Left forelimb (tissue), 1 donor: Measurements from ENCODE around the gene ACBD6.

ENCODE experiments used
- DNase-seq: peaks from one replicate; pipeline ENCODE4 v3.0.0-alpha.2; 2018; ENCODE audit warnings: low spot score

The ACBD6 gene

DNA sequence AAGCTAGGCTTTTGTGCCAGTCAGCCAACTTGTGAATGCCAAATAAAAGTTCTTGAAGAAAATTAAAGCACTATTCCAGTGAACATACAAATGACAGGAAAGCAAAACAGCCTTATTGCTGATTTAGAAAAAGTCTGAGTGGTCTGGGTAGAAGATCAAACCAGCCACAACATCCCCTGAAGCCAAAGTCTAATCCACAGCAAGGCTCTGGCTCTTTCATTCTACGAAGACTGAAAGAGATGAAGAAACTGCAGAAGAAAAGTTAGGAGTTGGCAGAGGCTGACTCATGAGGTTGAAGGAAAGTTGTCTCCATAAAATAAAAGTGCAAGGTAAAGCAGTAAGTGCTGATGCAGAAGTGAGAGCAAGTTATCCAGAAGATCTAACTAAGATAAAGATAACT lies 206.4 kb downstream of the ACBD6 start:
- DNase-seq = no peak

DNA sequence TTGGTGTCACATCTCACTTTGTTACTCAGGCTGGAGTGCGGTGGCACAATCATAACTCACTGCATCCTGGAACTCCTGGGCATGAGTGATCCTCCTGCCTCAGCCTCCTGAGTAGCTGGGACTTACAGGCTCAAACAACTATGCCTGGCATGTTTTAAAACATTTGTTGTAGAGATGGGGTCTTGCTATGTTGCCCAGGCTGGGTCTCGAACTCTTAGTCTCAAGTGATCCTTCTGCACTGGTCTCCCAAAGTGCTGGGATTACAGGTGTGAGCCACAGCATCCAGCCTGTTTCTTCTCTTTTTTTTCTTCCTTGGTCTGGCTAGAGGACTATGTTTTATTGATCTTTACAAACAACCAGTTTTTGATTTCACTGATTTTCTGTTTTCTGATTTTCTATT lies 207.7 kb downstream of the ACBD6 start:
- no peak for DNase-seq

DNA sequence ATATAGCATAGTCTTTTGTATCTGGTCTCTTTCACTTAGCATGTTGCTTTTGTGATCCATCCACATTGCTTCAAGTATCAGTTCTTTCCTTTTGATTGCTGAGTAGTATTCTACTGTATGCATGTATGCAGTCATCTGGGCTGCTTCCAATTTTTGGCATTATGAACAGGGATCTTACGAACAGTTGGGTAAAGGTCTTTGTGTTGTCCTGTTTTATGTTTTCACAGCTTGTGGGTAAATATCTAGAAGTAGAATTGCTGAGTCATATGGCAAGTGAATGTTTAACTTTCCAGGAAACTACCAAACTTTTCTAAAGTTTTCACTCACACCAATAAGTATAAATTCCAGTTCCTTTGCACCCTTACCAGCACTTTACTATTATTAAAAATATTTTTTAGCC lies 211.4 kb downstream of the ACBD6 start:
- DNase-seq = no peak

DNA sequence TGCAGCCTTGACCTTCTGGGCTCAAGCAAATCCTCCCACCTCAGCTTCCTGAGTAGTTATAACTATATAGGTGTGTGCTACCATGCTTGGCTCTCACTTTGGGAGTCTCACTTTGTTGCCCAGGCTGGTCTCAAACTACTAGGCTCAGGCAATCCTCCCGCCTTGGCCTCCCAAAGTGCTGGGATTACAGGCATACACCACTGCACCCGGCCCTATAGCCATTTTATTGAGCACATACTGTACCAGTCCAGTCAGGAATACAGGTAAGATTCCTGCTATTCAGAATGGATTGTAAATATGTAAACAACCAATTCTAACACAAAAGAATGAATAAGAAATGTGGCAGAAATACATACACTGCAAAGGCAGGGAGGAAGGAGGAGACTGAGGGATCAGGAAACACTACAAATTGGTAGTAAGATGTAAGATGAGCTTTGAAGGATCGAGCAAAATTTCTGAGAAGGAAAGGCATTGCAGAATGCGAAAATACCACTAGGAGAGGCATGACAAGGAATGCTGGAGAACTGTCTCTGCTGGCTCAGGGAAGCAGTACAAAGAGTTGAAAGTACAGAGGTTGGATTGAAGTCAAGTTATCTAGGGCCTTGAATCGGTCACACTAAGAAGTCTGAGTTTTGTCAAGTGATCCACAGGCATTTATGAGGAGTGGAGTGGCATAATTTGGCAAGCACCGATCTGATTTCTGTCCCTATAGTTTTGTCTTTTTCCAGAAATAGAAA lies 211.9 kb downstream of the ACBD6 start:
- DNase-seq = no peak

DNA sequence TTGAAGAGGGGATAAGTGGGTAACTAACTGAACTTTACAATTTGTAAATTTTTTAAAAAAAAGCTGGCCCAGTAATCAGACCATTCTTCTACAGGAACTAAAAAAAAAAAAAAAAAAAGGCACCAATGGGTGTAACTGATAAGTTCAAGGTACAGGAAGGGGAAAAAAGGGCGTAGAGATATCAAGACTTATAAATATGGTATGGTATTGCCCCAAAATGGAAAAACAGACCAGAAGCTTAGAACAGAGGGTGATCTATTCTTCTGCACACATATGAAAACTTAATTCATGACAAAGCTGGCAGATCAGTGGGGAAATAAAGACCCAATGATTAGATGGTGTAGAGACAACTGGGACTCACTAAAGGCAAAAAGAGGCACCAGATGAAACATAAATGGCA lies 213.4 kb downstream of the ACBD6 start:
- no peak for DNase-seq

DNA sequence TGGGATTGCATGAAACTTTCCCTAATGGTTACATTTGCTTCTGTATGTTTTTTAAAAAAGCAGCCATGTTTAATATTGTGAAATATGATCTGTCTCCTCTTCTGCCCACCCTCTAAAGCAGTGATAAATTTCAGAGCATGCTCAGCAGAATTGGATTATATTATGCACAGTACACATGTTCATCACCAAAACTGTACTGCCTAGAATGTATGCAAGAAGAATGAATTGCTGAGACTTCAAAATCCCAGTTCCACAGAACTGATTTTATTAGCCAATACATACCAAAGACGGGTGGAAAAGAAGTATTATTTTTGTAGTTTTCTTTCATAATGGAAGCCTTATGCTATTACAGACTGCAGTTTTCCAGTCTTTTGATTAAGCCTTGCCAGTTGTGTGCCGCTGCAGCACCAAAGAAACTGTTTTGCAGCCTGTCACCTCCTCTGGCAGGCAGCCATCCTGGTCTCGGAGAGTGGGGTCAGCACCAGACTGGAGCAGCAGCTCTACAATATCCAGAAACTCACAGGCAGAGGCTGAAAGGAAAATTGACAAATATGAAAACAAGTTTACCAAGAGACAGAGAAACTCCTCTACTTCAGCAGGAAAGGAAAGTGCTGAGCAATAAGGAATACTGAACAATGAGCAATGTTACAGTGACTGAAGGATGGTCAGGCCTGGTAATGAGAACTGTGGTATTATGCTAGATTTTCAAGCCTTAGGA lies 214.2 kb downstream of the ACBD6 start:
- no peak for DNase-seq

DNA sequence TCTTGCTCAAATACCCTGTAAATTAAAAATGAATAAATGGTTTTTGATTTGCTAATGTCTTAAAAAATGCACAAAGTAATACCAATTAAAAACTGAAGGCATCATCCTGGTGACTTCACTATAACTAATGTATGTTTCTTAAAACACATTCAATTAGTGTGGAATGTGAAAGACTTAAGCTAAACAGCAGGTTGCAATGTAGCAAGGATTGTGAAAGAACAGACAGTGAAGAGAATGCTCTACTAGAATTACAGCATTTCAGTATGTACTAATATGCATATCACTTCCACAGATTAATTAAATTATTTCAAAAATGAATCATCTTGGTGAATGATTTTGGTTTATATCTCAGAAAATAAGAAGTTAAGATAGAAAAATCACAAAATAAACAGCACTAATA lies 216.0 kb downstream of the ACBD6 start:
- no peak for DNase-seq

DNA sequence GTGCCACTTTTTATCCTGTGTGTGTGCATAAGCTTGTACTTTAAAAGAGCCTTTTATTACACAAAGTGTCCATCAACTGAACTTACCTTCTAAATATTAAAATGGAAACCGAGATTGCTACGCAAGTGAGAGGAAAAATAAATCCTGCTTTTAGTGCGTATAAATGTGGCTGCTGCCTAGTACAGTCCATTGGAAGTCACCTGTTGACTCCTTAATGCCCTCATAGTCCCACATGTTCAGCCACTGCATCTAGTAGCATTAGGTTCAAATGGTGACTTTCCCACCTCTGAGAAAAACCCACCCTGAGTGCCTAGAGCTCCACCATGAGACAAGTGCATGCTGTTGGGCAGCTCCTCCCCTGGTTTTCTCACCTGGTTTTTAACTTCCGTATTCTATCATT lies 219.3 kb downstream of the ACBD6 start:
- DNase-seq = no peak

DNA sequence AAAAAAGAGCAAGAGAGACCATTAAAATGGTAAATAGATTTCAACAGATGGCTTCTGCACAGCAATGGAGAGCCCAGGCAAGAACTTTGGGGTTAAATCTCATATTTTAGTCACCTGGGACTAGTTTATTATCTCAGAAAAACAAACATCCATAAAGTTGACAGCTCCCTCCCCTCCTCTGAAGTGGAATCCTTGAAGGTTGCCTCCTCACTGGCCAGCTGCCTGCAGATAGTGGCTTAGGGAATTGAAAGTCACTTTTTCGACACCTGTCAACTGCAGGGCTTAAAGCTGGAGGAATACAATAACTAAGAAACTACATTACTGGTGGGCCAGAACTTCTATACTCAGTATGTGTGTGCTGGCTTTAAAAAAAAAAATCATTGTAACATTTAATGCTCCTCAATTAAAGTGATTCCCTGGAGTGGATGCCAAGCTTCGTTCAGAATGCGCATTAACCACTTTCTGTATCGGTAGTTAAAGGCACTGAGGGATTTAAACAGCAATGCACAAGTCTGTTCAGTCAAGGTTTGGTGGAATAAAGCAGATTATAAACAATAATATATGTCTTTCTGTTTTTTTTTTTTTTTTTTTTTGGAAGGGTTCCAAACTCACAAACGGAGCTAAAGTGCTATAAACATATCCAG lies 219.9 kb downstream of the ACBD6 start:
- DNase-seq = no peak

DNA sequence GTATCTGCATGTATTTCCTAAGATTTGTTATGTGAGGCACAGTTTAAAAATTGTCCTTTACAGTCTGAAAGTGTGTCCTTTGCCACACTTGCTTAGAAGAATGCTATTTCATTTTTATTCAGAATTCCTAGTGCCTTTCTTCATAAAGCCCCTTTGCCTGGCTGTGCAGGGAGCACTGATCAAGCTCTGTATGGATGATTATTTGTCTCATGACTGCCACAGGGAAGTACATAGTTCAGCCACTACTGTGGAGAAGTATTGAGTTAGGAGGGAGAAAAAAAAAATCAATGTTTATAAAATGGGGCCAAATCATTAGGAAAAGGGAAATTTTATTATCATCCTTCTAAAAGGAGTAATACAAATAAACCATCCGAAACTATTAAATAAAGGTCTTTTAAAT lies 220.9 kb downstream of the ACBD6 start:
- DNase-seq = no peak

DNA sequence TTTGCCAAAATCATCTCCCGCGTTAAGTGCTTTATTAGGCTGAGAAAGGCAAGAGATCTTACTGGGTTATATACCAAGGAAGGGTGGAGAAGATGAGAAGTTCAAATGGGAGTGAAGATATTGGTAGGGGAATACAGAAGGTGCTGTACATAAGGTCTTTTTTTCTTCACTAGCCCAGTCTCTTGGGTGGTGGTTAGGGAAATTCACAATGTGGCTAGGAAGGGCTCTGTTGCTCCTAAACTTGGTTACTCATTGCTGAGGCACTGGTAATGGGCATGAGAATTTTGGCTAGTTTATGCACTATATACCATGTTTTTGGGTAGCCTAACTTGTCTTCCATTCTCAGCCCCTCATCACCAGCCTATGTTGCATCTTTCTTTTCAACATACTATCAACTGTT lies 221.8 kb downstream of the ACBD6 start:
- DNase-seq = no peak

DNA sequence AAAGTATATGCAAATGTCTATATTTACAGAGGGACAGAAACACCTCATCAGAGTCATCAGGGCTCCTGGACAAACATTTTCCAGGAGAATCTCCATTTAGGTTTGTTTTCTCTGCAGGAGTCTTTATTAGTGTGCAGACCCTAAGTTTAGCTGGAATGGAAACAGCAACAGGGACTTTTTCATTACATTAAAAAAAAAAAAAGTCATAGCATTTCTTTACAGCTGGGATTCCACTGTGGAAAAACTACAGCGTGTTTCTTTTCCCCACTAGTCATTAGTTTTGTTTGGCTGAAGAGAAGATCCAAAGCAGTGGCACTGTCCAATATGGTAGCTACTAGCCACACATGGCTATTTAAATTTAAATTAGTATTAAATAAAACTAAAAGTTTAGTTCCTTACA lies 222.7 kb downstream of the ACBD6 start:
- DNase-seq = no peak

DNA sequence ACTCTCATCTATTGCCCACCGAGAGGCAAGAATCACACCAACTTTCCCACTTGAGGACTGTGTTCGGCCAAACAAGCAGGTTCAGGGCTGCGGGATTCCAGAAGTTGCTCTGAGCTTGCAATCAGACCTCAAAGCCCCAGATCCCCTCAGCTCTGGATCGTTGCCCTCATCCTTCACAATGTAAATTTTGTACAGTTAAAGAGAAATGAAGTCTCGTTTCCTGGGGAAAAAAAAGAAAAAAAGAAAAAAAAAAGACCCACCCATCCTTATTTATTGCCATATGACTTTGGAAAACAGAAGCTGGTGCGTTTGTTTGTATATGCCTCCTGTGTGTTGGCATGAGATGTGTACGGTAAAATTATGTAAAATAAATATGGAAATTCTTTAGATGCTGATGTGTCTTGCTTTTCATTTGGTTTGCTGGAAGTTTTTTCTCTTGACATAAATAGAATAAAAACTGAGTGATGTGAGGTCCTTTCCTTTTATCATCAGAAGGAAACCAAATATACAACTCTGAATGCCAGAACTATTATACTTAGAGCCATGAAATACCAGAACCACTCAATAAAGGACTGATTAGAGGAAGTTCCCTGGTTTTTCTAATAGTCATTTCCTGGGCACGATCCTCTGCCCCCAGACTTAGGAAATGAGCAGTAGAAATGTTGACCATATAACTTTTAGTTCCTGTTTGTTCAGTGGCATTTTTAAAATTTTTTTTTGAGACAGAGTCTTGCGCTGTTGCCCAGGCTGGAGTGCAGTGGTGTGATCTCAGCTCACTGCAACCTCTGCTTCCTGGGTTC lies 223.6 kb downstream of the ACBD6 start:
- no peak for DNase-seq

DNA sequence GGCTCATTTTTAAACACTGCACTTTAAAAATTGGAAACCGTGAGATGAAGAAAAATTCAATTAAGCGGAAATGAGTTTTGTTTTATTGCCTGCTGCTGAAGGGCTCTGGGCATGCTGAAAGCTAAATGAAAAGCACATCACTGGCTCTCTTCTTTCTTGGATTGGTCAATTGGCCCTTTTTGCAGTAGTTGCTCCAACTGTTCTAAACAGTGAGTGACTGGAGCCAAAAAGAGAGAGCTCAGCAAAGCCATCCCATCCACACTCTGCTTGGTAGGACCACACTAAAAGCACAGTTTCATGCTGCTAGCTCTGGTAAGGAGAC lies 224.2 kb downstream of the ACBD6 start:
- DNase-seq = no peak

DNA sequence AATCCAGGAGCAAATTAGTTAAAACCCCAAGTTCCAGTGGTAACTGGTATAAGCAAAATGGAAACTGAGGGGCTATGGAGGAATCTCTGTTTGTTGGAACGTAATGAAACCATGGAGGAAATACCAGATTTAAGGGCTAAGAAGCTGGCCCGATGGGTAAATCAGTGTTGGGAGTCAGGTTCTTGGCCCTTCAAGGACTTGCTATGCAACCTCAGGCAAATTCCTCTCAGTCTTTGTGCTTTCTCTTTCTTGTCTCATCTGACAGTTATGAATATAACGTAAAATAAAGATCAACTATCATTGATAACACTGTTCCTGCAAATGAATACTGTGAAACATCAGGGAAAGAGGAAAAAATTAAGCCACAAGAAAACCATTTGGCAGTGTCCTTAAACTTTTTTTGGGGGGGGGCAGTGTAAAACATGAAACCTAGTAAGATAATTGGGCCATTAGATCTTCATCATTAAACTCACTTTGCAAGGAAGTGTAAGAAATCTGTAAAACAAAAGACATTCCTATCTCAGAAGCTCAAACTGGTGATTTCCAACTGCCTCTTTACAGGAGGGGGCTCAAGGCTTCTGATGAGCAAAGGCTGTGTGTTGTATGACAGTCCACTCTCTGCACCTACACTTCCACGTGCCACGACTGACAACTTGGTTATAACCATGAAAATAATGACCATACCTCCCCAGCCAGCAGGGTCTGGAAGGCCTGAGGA lies 224.7 kb downstream of the ACBD6 start:
- DNase-seq = no peak

DNA sequence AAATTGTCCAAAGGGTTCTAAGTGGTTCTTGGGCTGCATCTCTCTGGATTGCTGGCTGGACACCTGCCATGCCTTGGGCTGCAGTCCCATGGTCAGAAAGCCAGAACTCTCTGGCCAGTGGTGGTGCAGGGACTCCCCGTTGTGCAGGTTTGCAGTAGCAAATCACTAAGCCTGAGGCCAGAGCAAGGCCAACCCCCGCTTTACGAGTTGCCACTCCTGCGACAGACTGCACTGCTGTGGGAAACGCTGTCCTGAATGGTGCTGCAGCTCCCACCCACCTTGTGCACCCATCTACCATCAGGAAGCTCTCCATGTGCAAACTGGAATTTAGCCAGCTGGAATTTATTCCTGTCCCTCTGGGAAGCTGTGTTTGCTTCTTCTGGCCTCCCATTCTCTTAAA lies 226.7 kb downstream of the ACBD6 start:
- DNase-seq = no peak

DNA sequence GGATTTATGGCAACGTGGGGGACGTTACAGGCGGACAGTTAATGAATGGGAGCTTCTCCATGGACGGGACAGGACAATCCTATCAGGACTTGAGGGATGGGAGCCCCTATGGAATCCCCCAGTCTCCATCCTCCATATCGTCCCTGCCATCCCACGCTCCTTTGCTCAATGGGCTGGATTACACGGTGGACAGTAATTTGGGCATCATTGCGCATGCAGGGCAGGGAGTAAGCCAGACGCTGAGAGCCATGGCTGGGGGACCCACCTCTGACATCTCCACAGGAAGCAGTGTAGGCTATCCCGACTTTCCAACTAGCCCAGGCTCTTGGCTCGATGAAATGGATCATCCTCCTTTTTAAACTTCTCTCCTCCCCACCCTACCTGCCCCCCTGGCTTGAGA lies 228.2 kb downstream of the ACBD6 start:
- no peak for DNase-seq

DNA sequence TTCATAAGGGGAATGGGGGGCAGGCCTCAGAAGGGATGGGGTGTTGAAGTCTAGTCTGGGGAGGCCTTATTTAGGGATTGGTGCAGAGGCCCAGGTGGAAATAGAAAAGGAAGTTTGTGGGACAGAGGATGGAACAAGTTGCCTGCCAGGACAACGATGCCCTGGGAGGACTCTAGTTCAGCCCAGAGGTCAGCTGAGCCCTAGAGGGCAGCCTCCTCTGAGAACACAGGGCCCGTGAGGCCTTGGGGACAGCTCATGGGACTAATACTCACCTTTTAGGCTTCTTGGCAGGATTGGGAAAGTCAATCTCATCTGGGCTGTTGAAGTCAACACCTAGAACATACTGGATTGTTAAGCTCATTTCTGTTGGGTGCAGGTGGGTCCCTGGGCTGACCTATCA lies 229.3 kb downstream of the ACBD6 start:
- no peak for DNase-seq

DNA sequence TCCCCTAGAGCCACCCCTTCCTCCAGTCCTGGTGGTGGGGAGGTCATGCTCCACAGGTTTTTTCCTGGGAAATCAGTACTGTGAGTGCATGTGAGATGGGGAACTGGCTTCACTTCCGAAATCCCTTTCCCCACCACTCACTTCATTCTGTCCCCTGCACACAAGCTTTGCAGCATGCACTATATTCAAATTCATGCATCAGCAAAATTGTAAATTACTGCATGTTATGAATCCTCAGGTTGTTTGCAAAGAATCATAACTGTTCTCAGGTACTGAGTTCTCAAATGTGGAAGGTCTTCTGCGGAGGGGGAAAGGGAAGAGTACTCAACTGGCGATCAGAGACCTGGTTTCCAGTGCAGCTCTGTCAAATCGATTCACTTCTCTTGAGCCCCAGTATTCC lies 230.0 kb downstream of the ACBD6 start:
- DNase-seq = no peak

DNA sequence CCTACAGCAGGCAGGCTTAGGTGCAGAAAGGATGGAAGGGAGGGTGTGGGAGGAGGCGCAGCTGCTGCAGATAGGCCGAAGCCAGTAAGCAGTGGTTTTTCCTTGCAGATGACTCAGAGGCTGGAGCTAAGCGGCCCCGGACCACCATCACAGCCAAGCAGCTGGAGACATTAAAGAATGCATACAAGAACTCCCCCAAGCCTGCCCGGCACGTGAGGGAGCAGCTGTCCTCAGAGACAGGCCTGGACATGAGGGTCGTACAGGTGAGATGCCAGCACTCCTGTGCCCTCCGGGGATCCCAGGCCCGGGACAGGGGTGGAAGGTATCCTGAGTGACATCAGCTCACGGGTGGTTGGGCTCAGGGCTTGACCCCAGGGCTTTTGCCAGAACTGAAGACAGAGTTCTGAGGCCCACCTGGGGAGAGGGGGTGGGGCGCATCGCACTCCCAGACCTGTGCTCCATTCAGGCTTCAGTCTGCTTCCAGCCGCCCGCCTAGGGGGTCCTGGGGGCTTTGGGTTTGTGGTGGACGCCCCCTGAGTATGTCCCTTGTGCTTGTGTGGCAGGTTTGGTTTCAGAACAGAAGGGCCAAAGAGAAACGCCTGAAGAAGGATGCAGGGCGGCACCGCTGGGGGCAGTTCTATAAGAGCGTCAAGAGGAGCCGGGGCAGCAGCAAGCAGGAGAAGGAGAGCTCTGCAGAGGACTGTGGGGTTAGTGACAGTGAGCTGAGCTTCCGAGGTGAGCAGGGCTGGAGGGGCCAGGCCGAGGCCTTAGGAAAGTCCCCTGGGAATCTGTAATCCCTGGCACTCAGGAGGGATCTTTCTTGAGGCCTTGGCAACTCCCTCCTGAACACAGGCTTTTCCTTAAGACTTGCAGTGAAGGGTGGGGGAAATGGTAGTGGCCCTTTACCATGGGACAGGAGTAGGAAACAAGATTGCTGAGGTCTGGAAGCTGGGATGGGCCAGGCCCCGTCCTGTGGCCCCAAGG lies 230.8 kb downstream of the ACBD6 start:
- DNase-seq = no peak
